DOHH2 (cell line): ENCODE measurements around the gene C2orf49.

Experiments
- H3F3A ChIP-seq: fragments of 200-600 bp; sonication (generic), shearing (Covaris generic); 2 replicates; pipeline ENCODE4 v1.6.0; 2016; ENCODE audit warnings: antibody characterized with exemption, mild to moderate bottlenecking; ENCODE audit not compliant: control insufficient read depth, insufficient read depth
- H3K27ac ChIP-seq: fragments of 200-600 bp; sonication (generic); 2 replicates; pipeline ENCODE4 v1.5.1; 2014; ENCODE audit warnings: low read depth, mild to moderate bottlenecking, low read length, moderate library complexity
- H3K27me3 ChIP-seq: fragments of 200-600 bp; sonication (generic); 2 replicates; pipeline ENCODE4 v1.6.1; 2014; ENCODE audit warnings: mild to moderate bottlenecking, low read length, mixed read lengths; ENCODE audit not compliant: control insufficient read depth
- H3K36me3 ChIP-seq: fragments of 200-600 bp; sonication (generic); 2 replicates; pipeline ENCODE4 v1.6.1; 2014; ENCODE audit warnings: mild to moderate bottlenecking, low read length, moderate library complexity, mixed read lengths; ENCODE audit not compliant: control insufficient read depth
- H3K4me1 ChIP-seq: fragments of 200-600 bp; sonication (generic); 2 replicates; pipeline ENCODE4 v1.6.1; 2014; ENCODE audit warnings: mild to moderate bottlenecking, low read length, mixed read lengths; ENCODE audit not compliant: control insufficient read depth
- H3K4me2 ChIP-seq: fragments of 200-600 bp; sonication (generic); 2 replicates; pipeline ENCODE4 v1.6.0; 2014; ENCODE audit warnings: mild to moderate bottlenecking, low read length, moderate library complexity
- H3K4me3 ChIP-seq: fragments of 200-600 bp; sonication (generic); 2 replicates; pipeline ENCODE4 v1.5.1; 2014; ENCODE audit warnings: mild to moderate bottlenecking, low read length, mixed read lengths
- H3K79me2 ChIP-seq: fragments of 200-600 bp; sonication (generic); 2 replicates; pipeline ENCODE4 v1.6.1; 2014; ENCODE audit warnings: mild to moderate bottlenecking, low read length, mixed read lengths; ENCODE audit not compliant: control insufficient read depth
- H3K9me2 ChIP-seq: fragments of 200-600 bp; sonication (generic); replicated peaks from 2 replicates; pipeline ENCODE4 v1.6.1; 2014; ENCODE audit warnings: mild to moderate bottlenecking, low read length, mixed read lengths; ENCODE audit not compliant: control insufficient read depth
- H3K9me3 ChIP-seq: fragments of 200-600 bp; sonication (generic); 2 replicates; pipeline ENCODE4 v1.6.1; 2014; ENCODE audit warnings: antibody characterized with exemption, low read length, mixed read lengths; ENCODE audit not compliant: control insufficient read depth, insufficient read depth
- H4K20me1 ChIP-seq: fragments of 200-600 bp; sonication (generic); 2 replicates; pipeline ENCODE4 v1.6.0; 2014; ENCODE audit warnings: low read depth, mild to moderate bottlenecking, antibody characterized with exemption, low read length, moderate library complexity; ENCODE audit not compliant: control insufficient read depth, insufficient read depth
- CTCF ChIP-seq: fragments of 200-600 bp; sonication (generic); IDR thresholded peaks from one replicate; pipeline ENCODE4 v1.5.1; 2014; ENCODE audit warnings: antibody characterized with exemption, mild to moderate bottlenecking, low read depth, low read length; ENCODE audit not compliant: poor library complexity, severe bottlenecking
- EZH2phosphoT487 ChIP-seq: fragments of 200-600 bp; sonication (generic); IDR thresholded peaks from 2 replicates; pipeline ENCODE4 v1.6.1; 2017; ENCODE audit warnings: borderline replicate concordance, mild to moderate bottlenecking, antibody characterized with exemption, low read length, moderate library complexity, mixed read lengths

The C2orf49 gene

GRCh38 chr2:105385731-105386540, 48.6 kb downstream of the C2orf49 start:
- H3K4me3 ChIP-seq: no peak overlapping the region
- no peak overlapping the region for H3K4me2 ChIP-seq
- H3K36me3 ChIP-seq: no peaks in the 10 kb centered on the region
- H3K9me2 ChIP-seq: no peaks in the 10 kb centered on the region
- H3K27me3 ChIP-seq: peaks cover 6% of the 10 kb centered on the region
- no peaks in the 10 kb centered on the region for H3F3A ChIP-seq
- no peaks in the 10 kb centered on the region for H3K9me3 ChIP-seq
- H3K4me1 ChIP-seq: no peaks in the 10 kb centered on the region
- no peak overlapping the region for H3K27ac ChIP-seq
- no peaks in the 10 kb centered on the region for H3K79me2 ChIP-seq
- no peaks in the 10 kb centered on the region for H4K20me1 ChIP-seq
- TF ChIP-seq EZH2phosphoT487: no peak
- TF ChIP-seq CTCF: no peak

GRCh38 chr2:105387225-105387624, 49.9 kb downstream of the C2orf49 start:
- no peaks in the 10 kb centered on the region for H3K9me2 ChIP-seq
- no peaks in the 10 kb centered on the region for H3K36me3 ChIP-seq
- H4K20me1 ChIP-seq: no peaks in the 10 kb centered on the region
- no peak overlapping the region for H3K4me2 ChIP-seq
- no peaks in the 10 kb centered on the region for H3K4me1 ChIP-seq
- H3K79me2 ChIP-seq: no peaks in the 10 kb centered on the region
- H3K27ac ChIP-seq: no peak overlapping the region
- no peak overlapping the region for H3K4me3 ChIP-seq
- H3K9me3 ChIP-seq: no peaks in the 10 kb centered on the region
- peaks cover 8% of the 10 kb centered on the region for H3K27me3 ChIP-seq
- no peaks in the 10 kb centered on the region for H3F3A ChIP-seq
- TF ChIP-seq EZH2phosphoT487: no peak

GRCh38 chr2:105388971-105389381, 51.6 kb downstream of the C2orf49 start:
- Histone ChIP-seq H3K9me3 (no peaks in the 10 kb centered on the region), H3K9me2 (no peaks in the 10 kb centered on the region)

More at GRCh38 chr2:105388971-105389381, 51.6 kb downstream of the C2orf49 start:
- Histone ChIP-seq H3K4me3 (no peak overlapping the region), H3K27ac (no peak overlapping the region), H4K20me1 (no peaks in the 10 kb centered on the region), H3K79me2 (no peaks in the 10 kb centered on the region), H3K4me2 (no peak overlapping the region), H3K36me3 (no peaks in the 10 kb centered on the region), H3F3A (no peaks in the 10 kb centered on the region), H3K4me1 (no peaks in the 10 kb centered on the region), H3K27me3 (0 out of 2 replicates have a peak, but pooled peaks cover 2% of the 10 kb centered on the region)
- TF ChIP-seq CTCF (no peak), EZH2phosphoT487 (no peak)
